ENCODE data around the gene SLC39A13.

SLC39A13 gene

DNA sequence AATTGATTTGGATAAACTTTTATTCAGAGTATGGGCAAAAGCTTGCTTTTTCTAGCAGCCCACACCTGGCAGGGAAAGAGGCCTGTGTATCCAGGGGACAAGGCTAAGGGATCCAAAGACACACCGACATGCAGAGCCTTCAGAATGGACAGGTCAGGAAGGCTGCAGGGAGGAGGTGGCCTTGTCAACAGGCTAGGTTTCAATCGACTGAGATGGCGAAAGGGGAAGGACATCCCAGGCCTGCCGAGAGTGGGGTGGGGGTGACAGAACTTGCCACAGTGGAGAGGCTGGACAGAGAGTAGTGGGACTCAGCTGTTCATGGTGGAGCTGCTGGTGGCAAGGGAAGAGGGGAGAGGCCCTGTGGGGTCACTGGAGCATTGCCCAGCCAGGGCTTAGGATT, 5.3 kb upstream of the SLC39A13 start:
- peaks cover 13% of the 10 kb centered on the region for H3K4me1 ChIP-seq
- in situ Hi-C loops (cut with MboI; ENCODE audit: low sequenced_read_pairs) = no loop called here

DNA sequence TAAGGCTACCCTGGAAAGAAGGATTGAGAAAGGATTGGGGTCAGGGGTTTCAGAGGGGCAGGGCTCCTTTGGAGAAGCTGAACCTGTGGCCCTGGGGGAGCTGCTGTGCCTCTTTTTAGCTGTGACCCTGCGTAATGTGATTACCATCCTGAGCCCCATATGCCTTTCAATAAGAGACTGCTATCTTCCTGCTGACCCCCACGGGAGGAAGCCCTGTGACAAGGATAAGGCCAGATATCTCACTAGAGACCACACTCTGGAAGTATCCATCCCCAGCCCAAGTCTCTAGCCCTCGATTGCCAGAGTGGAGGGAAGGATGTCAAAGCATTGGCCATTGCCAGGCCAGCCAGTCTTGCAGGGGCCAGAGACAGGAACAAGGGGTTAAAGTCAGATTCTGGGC, 4.8 kb upstream of the SLC39A13 start:
- Histone ChIP-seq H3K27me3 (ENCODE audit: low read depth) (no peaks in the 10 kb centered on the region), H3K9me3 (no peaks in the 10 kb centered on the region), H3K4me1 (peaks cover 13% of the 10 kb centered on the region), H3K36me3 (replicated peaks) (no peaks in the 10 kb centered on the region), H3K4me3 (no peak overlapping the region)
- in situ Hi-C loops (cut with MboI; ENCODE audit: low sequenced_read_pairs) = no loop called here
- no peak for DNase-seq (ENCODE audit: low spot score in 2 of 2)

More for the DNA sequence above, 5.3 kb upstream of the SLC39A13 start:
- H3K36me3 ChIP-seq (replicated peaks) = no peaks in the 10 kb centered on the region
- no peaks in the 10 kb centered on the region for H3K9me3 ChIP-seq
- DNase-seq (ENCODE audit: low spot score in 2 of 2) = no peak
- no peaks in the 10 kb centered on the region for H3K27me3 ChIP-seq (ENCODE audit: low read depth)
- no peak overlapping the region for H3K4me3 ChIP-seq

GRCh38 chr11:47406896-47407745, 1.3 kb upstream of the SLC39A13 start:
- in situ Hi-C loops (cut with MboI; ENCODE audit: low sequenced_read_pairs) = no loop called here
- no peaks in the 10 kb centered on the region for H3K27me3 ChIP-seq (ENCODE audit: low read depth)
- H3K36me3 ChIP-seq (replicated peaks) = peaks cover 14% of the 10 kb centered on the region
- no peak for DNase-seq (ENCODE audit: low spot score in 2 of 2)
- H3K4me3 ChIP-seq = peak overlapping the region; percentile 52
- H3K9me3 ChIP-seq = no peaks in the 10 kb centered on the region
- peaks cover 13% of the 10 kb centered on the region for H3K4me1 ChIP-seq

- no peaks in the 10 kb centered on the region for H3K27me3 ChIP-seq (ENCODE audit: low read depth)
- in situ Hi-C loops (cut with MboI; ENCODE audit: low sequenced_read_pairs) = no loop called here
- H3K4me1 ChIP-seq = peaks cover 13% of the 10 kb centered on the region
- peak overlapping the region; percentile 83 for H3K4me3 ChIP-seq
- DNase-seq (ENCODE audit: low spot score in 2 of 2) = peak in 1 of 2 experiments; percentile 31
- peaks cover 22% of the 10 kb centered on the region for H3K36me3 ChIP-seq (replicated peaks)
- H3K9me3 ChIP-seq = no peaks in the 10 kb centered on the region
These were observed 429 bp downstream of the SLC39A13 start for GRCh38 chr11:47408598-47409439.

GRCh38 chr11:47409440-47410369, 1.3 kb downstream of the SLC39A13 start:
- peak overlapping the region; percentile 83 for H3K4me3 ChIP-seq
- peaks cover 13% of the 10 kb centered on the region for H3K4me1 ChIP-seq
- in situ Hi-C loops (cut with MboI; ENCODE audit: low sequenced_read_pairs) = no loop called here

GRCh38 chr11:47410370-47411264, 2.2 kb downstream of the SLC39A13 start:
- peaks cover 13% of the 10 kb centered on the region for H3K4me1 ChIP-seq

More at GRCh38 chr11:47409440-47410369, 1.3 kb downstream of the SLC39A13 start:
- DNase-seq (ENCODE audit: low spot score in 2 of 2) = no peak
- Histone ChIP-seq H3K36me3 (replicated peaks) (peaks cover 30% of the 10 kb centered on the region), H3K27me3 (ENCODE audit: low read depth) (no peaks in the 10 kb centered on the region), H3K9me3 (no peaks in the 10 kb centered on the region)

DNA sequence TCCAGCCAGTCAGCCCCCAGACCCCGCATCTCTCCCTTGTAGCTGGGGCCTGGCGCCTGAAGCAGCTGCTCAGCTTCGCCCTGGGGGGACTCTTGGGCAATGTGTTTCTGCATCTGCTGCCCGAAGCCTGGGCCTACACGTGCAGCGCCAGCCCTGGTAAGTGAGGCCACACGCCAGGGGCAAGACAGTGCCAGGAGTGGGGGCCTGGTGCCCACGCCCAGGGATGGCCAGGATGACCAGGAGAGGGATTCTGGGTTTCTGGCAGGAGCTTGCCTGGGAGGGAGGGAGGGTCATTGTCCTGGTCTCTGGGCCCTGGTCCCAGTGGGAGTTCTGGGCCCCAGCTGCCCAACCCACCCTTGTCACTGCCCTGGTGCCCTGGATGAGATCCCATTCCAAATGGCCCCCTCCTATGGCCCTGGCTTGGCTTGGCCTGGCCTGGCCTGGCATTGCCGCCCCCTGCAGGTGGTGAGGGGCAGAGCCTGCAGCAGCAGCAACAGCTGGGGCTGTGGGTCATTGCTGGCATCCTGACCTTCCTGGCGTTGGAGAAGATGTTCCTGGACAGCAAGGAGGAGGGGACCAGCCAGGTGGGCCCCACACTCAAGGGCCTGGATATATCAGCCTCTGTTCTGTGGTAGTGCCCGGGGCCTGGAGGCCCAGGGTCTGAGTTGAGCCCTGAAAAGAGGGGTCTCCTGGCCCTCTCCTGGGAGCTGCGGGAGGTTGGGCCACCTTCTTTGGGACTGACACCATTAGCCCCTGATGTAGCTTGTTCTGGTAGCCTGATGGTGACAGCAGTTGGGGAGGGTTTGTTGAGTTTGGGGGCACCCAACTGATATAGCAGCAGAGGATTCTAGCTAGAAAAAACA, 3.7 kb downstream of the SLC39A13 start:
- H3K4me1 ChIP-seq = peaks cover 13% of the 10 kb centered on the region
- peaks cover 51% of the 10 kb centered on the region for H3K36me3 ChIP-seq (replicated peaks)
- in situ Hi-C loops (cut with MboI; ENCODE audit: low sequenced_read_pairs) = no loop called here
- H3K9me3 ChIP-seq = no peaks in the 10 kb centered on the region
- DNase-seq (ENCODE audit: low spot score in 2 of 2) = peak; percentile 22 to 81
- H3K4me3 ChIP-seq = no peak overlapping the region
- H3K27me3 ChIP-seq (ENCODE audit: low read depth) = no peaks in the 10 kb centered on the region

More at GRCh38 chr11:47410370-47411264, 2.2 kb downstream of the SLC39A13 start:
- Histone ChIP-seq H3K36me3 (replicated peaks) (peaks cover 39% of the 10 kb centered on the region), H3K27me3 (ENCODE audit: low read depth) (no peaks in the 10 kb centered on the region), H3K9me3 (no peaks in the 10 kb centered on the region), H3K4me3 (no peak overlapping the region)
- in situ Hi-C loops (cut with MboI; ENCODE audit: low sequenced_read_pairs) = no loop called here
- no peak for DNase-seq (ENCODE audit: low spot score in 2 of 2)

DNA sequence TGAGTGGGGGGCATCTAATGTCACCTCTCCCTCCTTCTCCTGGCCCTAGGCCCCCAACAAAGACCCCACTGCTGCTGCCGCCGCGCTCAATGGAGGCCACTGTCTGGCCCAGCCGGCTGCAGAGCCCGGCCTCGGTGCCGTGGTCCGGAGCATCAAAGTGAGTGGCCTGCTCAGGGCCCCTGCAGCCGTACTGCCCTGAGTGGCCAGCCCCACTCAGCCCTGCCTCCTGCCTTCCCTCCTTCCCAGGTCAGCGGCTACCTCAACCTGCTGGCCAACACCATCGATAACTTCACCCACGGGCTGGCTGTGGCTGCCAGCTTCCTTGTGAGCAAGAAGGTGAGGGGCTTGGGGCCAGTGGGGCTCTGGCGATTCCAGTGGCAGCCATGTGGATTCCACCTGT, 5.0 kb downstream of the SLC39A13 start:
- in situ Hi-C loops (cut with MboI; ENCODE audit: low sequenced_read_pairs) = no loop called here
- peaks cover 63% of the 10 kb centered on the region for H3K36me3 ChIP-seq (replicated peaks)
- peaks cover 7% of the 10 kb centered on the region; the same call in 1 of the 2 replicates for H3K4me1 ChIP-seq
- H3K4me3 ChIP-seq = no peak overlapping the region
- H3K9me3 ChIP-seq = no peaks in the 10 kb centered on the region
- no peaks in the 10 kb centered on the region for H3K27me3 ChIP-seq (ENCODE audit: low read depth)
- DNase-seq (ENCODE audit: low spot score in 2 of 2) = no peak

GRCh38 chr11:47413908-47414684, 5.7 kb downstream of the SLC39A13 start:
- Histone ChIP-seq H3K4me3 (no peak overlapping the region), H3K9me3 (no peaks in the 10 kb centered on the region), H3K36me3 (replicated peaks) (peaks cover 71% of the 10 kb centered on the region), H3K27me3 (ENCODE audit: low read depth) (no peaks in the 10 kb centered on the region), H3K4me1 (peaks cover 7% of the 10 kb centered on the region; the same call in 1 of the 2 replicates)
- DNase-seq (ENCODE audit: low spot score in 2 of 2) = no peak
- in situ Hi-C loops (cut with MboI; ENCODE audit: low sequenced_read_pairs) = no loop called here

DNA sequence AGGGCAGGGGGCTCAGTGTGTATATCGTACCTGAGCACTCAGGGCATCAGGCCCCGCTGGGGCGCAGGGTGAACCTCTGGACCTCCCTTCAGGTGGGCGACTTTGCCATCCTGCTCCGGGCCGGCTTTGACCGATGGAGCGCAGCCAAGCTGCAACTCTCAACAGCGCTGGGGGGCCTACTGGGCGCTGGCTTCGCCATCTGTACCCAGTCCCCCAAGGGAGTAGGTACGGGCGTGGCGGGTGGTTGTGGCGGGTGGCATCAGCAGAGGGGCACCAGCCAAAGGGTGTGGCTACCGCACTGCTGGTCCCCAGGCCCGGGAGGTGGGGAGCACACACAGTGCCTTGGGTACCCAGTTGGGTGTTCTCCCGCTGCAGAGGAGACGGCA, 6.3 kb downstream of the SLC39A13 start:
- Histone ChIP-seq H3K4me3 (no peak overlapping the region), H3K27me3 (ENCODE audit: low read depth) (no peaks in the 10 kb centered on the region), H3K9me3 (no peaks in the 10 kb centered on the region), H3K4me1 (peaks cover under 1% of the 10 kb centered on the region; the same call in 1 of the 2 replicates), H3K36me3 (replicated peaks) (peaks cover 75% of the 10 kb centered on the region)
- DNase-seq (ENCODE audit: low spot score in 2 of 2) = no peak
- in situ Hi-C loops (cut with MboI; ENCODE audit: low sequenced_read_pairs) = no loop called here

DNA sequence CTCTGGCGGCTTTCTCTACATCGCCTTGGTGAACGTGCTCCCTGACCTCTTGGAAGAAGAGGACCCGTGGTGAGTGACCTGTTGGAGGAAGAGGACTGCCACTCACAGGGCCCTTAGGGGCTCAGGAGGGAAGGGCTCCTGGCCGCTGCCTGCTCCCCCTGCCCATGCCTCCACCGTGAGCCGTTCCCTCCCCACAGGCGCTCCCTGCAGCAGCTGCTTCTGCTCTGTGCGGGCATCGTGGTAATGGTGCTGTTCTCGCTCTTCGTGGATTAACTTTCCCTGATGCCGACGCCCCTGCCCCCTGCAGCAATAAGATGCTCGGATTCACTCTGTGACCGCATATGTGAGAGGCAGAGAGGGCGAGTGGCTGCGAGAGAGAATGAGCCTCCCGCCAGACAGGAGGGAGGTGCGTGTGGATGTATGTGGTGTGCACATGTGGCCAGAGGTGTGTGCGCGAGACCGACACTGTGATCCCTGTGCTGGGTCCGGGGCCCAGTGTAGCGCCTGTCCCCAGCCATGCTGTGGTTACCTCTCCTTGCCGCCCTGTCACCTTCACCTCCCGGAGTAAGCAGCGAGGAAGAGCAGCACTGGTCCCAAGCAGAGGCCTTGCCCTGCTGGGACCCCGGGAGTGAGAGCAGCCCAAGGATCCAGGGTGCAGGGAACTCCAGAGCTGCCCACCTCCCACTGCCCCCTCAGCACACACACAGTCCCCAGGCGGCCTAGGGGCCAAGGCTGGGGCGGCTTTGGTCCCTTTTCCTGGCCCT, 6.9 kb downstream of the SLC39A13 start:
- Histone ChIP-seq H3K27me3 (ENCODE audit: low read depth) (no peaks in the 10 kb centered on the region), H3K36me3 (replicated peaks) (peaks cover 79% of the 10 kb centered on the region), H3K9me3 (no peaks in the 10 kb centered on the region), H3K4me1 (no peaks in the 10 kb centered on the region; the same call in 1 of the 2 replicates), H3K4me3 (no peak overlapping the region)
- in situ Hi-C loops (cut with MboI; ENCODE audit: low sequenced_read_pairs) = no loop called here
- no peak for DNase-seq (ENCODE audit: low spot score in 2 of 2)

All from HAP-1 (cell line).